HG02763 (cell line): ENCODE data around the gene GBF1.

Experiments
- ATAC-seq: cut with Tn5 transposase; IDR thresholded peaks from one replicate; pipeline ENCODE4 v1.9.1; 2021; ENCODE audit warnings: mild to moderate bottlenecking, moderate library complexity; ENCODE audit not compliant: unreplicated experiment

GBF1 gene

GRCh38 chr10:102335184-102335583, 89.9 kb downstream of the GBF1 start:
- ATAC-seq = no peak

GRCh38 chr10:102341038-102341688, 95.8 kb downstream of the GBF1 start:
- ATAC-seq = no peak

- no peak for ATAC-seq
Observed at GRCh38 chr10:102342458-102342857, 97.1 kb downstream of the GBF1 start.

- ATAC-seq = no peak
Observed at GRCh38 chr10:102342958-102343357, 97.6 kb downstream of the GBF1 start.

- no peak for ATAC-seq
Observed at GRCh38 chr10:102344067-102344466, 98.7 kb downstream of the GBF1 start.

- ATAC-seq = no peak
Observed at GRCh38 chr10:102347236-102347828, 102.0 kb downstream of the GBF1 start.

GRCh38 chr10:102352066-102352715, 106.9 kb downstream of the GBF1 start:
- no peak for ATAC-seq

- no peak for ATAC-seq
Observed at GRCh38 chr10:102354451-102354850, 109.1 kb downstream of the GBF1 start.

GRCh38 chr10:102358712-102359382, 113.5 kb downstream of the GBF1 start:
- no peak for ATAC-seq

- no peak for ATAC-seq
Observed at GRCh38 chr10:102367441-102367840, 122.1 kb downstream of the GBF1 start.

GRCh38 chr10:102368077-102368476, 122.7 kb downstream of the GBF1 start:
- ATAC-seq = no peak

GRCh38 chr10:102371295-102371694, 126.0 kb downstream of the GBF1 start:
- no peak for ATAC-seq

GRCh38 chr10:102375250-102375649, 129.9 kb downstream of the GBF1 start:
- ATAC-seq = no peak

- no peak for ATAC-seq
Observed at GRCh38 chr10:102375867-102376266, 130.5 kb downstream of the GBF1 start.

- ATAC-seq = no peak
Observed at GRCh38 chr10:102376901-102377300, 131.6 kb downstream of the GBF1 start.

GRCh38 chr10:102379383-102379782, 134.1 kb downstream of the GBF1 start:
- ATAC-seq = no peak

- ATAC-seq = no peak
Observed at GRCh38 chr10:102381983-102382382, 136.7 kb downstream of the GBF1 start.

GRCh38 chr10:102382871-102383270, 137.5 kb downstream of the GBF1 start:
- no peak for ATAC-seq

- no peak for ATAC-seq
Observed at GRCh38 chr10:102384053-102384452, 138.7 kb downstream of the GBF1 start.

- ATAC-seq = no peak
Observed at GRCh38 chr10:102384606-102385429, 139.5 kb downstream of the GBF1 start.

- no peak for ATAC-seq
Observed at GRCh38 chr10:102389894-102390293, 144.6 kb downstream of the GBF1 start.
